HEK293 (cell line): ENCODE results near the gene RABGEF1.

Experiments
- CTCF ChIP-seq: fragments of 450-650 bp; formaldehyde crosslinking; IDR thresholded peaks from 2 replicates; pipeline ENCODE4 v1.5.1; 2016; ENCODE audit warnings: missing biosample characterization, missing genetic modification characterization
- MYNN ChIP-seq: fragments of 450-650 bp; formaldehyde crosslinking; IDR thresholded peaks from 2 replicates; pipeline ENCODE4 v1.5.1; 2016; ENCODE audit warnings: missing biosample characterization, missing genetic modification characterization, borderline replicate concordance
- ZNF121 ChIP-seq: fragments of 450-650 bp; formaldehyde crosslinking; IDR thresholded peaks from 2 replicates; pipeline ENCODE4 v1.5.1; 2016; ENCODE audit warnings: missing biosample characterization, missing genetic modification characterization
- ZNF404 ChIP-seq: fragments of 450-650 bp; formaldehyde crosslinking; IDR thresholded peaks from 2 replicates; pipeline ENCODE4 v1.5.1; 2017; ENCODE audit warnings: missing biosample characterization, missing genetic modification characterization
- ZNF426 ChIP-seq: fragments of 450-650 bp; formaldehyde crosslinking; IDR thresholded peaks from 2 replicates; pipeline ENCODE4 v1.5.1; 2017; ENCODE audit warnings: missing biosample characterization, missing genetic modification characterization, mild to moderate bottlenecking, inconsistent platforms, moderate library complexity
- ZNF530 ChIP-seq: fragments of 450-650 bp; formaldehyde crosslinking; IDR thresholded peaks from 2 replicates; pipeline ENCODE4 v1.5.1; 2016; ENCODE audit warnings: low read depth, missing biosample characterization, missing genetic modification characterization
- ZNF629 ChIP-seq: fragments of 450-650 bp; formaldehyde crosslinking; IDR thresholded peaks from 2 replicates; pipeline ENCODE4 v1.5.1; 2017; ENCODE audit warnings: missing biosample characterization, missing genetic modification characterization

- TF ChIP-seq CTCF (tag by site-specific recombination) = no peak
- TF ChIP-seq ZNF426 (tag by site-specific recombination) = no peak
- no peak for TF ChIP-seq ZNF530 (tag by site-specific recombination)
- TF ChIP-seq ZNF404 (tag by site-specific recombination) = no peak
- TF ChIP-seq ZNF629 (tag by site-specific recombination) = no peak
- no peak for TF ChIP-seq MYNN (tag by site-specific recombination)
- TF ChIP-seq ZNF121 (tag by site-specific recombination) = no peak
Observed at GRCh38 chr7:66758950-66759628, 18.6 kb downstream of the RABGEF1 start.
